Measurements from ENCODE around the gene ARPP19.
A peak's percentile ranks its signal among the peaks of the same experiment; 100 is the strongest.
"Not testable (repeated sequence)": the region's sequence is repeated elsewhere in the genome, so short reads cannot be mapped to it uniquely, and the experiment has no call there.

ARPP19 gene, protein sequence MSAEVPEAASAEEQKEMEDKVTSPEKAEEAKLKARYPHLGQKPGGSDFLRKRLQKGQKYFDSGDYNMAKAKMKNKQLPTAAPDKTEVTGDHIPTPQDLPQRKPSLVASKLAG

GRCh38 chr15:52568601-52569585 lies at the start of gene ARPP19:
ARPP19 (minus strand) TSS chr15:52569030; CDS start chr15:52568892, 138 bp downstream.
- peak; percentile 66 to 67 for DNase-seq

DNA sequence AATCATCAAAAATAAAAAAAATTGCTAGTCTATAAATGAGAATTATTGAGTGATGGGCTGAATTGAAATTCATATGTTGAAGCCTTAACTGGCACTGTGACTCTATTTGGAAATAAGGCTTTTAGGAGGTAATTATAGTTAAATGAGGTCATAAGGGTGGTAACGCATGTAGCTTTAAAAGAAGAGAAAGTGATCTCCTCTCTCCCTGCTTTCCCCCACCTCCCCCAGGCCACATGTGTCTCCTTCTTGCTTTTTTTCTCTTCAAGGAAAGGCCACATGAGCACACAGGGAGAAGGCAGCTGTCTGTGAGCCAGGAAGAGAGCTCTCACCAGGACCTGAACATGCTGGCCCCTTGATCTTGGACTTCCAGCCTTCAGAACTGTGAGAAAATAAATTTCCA lies 48.2 kb upstream of the ARPP19 start:
- no peak for DNase-seq

DNA sequence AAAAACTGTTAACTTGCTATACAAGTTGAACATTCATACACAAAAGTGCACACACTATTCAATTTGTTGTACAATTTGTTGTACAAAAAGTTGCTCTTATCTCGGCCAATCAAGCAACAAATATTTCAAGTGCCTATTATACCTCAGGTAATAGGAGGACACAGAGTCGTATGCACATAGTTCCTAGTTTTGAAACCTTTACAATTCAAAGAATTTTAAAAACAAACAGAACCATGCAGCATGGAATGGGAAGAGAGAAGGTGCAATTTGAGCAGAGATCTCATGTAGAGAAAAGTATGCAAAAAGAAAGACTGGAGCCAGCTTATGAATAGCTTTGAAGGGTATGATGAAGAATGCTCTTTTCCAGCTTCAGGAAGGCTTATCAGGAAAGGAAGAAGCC lies 46.5 kb upstream of the ARPP19 start:
- no peak for DNase-seq

DNA sequence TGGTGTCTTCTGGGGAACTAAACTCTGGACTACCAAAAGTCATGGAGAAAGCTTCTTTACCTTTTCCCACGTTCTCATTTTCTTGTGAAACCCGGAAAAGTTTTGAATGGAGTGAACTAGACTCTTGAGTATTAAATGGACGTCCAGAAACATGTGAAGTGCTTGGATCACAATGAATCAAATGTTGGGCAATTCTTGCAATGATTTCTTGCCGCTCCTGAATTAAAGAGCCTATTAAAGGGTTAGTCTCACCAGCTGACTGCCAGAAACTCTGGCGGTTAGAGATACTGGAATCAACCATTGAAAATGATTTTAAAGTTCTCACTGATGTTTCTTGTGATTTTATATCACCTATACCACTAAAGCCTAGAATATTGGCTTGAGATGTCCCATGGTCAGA lies 40.8 kb upstream of the ARPP19 start:
- DNase-seq = no peak

DNA sequence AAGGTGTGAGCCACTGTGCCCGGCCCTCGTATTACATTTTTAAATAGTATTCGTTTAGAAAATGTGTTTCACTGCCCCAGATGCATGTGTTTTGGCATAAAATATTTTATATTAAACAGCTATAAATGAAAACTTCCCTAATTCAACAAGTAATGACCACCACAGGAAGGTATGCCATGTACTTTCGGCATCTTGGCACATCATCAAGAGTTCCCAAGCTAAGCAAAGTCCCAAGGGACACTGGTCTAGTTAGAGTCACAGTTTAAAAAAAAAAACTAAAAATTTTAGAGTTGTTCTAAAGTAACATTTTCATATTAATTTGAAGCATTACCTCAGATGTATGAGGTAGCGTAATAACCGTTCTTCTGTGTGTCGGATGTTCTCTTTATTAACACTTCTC lies 15.6 kb upstream of the ARPP19 start:
- no peak for DNase-seq

GRCh38 chr15:52579852-52580251 lies 11.0 kb upstream of the ARPP19 start:
- DNase-seq = no peak

DNA sequence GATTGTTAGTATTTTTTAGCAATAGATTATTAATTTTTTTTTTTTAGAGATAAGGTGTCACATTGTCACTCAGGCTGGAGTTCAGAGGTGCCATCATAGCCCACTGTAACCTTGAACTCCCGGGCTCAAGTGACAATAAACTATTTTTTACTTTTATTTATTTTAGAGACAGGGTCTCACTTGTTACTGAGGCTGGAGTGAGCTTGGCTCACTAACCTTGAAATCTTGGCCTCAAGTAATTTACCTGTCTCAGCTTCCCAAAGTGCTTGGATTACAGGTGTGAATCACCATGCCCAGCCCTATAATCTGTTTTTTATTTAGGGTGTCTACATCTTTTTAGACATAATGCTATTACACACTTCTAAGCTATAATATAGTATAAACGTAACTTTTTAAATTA lies 7.9 kb upstream of the ARPP19 start:
- DNase-seq = no peak

DNA sequence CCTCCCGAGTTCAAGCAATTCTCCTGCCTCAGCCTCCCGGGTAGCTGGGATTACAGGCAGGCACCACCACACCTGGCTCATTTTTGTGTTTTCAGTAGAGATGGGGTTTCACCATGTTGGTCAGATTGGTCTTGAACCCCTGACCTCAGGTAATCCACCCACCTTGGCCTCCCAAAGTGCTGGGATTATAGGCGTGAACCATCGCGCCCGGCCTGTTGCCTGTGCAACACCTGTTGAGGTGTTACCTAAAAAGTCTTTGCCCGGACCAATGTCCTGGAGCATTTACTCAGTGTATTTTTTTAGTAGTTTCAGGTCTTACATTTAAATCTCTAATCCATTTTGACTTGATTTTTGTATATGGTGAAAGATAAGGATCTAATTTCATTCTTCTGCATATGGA lies 6.7 kb upstream of the ARPP19 start:
- not testable (repeated sequence) for DNase-seq

- no peak for DNase-seq
Measured at GRCh38 chr15:52575072-52575471, 6.2 kb upstream of the ARPP19 start.

DNA sequence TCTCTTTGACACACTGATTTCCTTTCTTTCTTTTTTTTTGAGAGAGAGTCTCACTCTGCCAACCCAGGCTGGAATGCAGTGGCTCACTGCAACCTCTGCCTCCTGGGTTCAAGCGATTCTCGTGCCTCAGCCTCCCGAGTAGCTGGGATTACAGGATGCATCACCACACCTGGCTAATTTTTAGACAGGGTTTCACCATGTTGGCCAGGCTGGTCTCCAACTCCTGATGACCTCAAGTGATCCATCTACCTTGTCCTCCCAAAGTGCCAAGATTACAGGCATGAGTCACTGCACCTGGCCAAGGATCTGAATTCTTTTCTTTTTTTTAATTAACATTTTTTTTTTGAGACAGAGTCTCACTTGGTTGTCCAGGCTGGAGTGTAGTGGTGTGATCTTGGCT lies 5.8 kb upstream of the ARPP19 start:
- DNase-seq = not testable (repeated sequence)

DNA sequence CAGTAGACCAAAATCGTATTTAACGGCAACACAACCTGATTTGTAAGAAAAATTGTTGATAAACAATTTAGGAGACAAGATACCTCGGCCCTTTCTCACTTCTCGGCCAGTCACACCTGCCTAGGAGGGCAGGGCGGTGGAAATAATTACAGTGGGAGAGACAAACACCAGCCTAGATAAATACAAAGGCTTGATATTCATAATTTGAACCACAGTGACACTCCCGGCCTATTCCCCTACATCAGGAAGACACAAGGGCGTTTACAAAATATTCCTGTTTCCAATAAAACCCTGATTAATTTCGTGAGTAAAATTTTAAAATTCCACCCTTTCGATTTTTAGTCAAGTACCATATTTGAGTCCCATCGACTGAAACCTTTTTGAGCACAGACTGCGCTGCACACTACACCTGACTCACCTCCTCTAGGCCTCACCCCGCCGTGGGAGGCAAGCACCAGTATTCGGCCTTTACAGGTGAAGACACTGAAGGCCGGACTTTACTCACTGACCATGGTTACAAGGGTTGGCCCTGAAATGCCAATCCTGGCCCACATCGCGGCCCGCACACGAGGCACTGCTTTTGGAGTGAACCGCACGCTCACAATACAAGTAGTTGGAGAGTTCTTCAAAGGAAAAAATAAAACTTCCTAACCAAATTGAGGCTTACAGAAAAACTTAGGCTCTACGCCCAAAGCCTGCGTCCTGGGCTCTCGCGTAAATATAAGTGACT lies 794 bp downstream of the ARPP19 start:
- DNase-seq = peak; percentile 41 to 48

DNA sequence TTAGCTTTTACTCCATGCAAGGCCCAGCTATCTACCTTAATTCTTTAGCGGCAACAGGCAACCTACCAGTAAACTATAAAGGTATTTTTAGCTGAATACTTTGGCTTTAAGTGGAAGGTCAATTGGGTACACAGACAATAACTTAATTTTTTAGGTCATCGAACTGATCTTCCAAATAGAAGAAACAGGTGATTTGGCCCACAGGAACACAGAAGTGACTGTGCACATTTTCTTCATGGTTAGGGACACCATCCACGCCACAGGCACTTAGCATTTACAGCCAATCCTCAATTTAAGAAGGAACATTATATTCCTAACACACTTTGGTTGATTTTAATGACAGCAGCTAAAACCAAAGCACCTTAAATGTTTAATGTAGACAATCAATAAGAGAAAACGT lies 1.9 kb downstream of the ARPP19 start:
- no peak for DNase-seq

GRCh38 chr15:52565417-52566358 lies 3.1 kb downstream of the ARPP19 start:
- not testable (repeated sequence) for DNase-seq

DNA sequence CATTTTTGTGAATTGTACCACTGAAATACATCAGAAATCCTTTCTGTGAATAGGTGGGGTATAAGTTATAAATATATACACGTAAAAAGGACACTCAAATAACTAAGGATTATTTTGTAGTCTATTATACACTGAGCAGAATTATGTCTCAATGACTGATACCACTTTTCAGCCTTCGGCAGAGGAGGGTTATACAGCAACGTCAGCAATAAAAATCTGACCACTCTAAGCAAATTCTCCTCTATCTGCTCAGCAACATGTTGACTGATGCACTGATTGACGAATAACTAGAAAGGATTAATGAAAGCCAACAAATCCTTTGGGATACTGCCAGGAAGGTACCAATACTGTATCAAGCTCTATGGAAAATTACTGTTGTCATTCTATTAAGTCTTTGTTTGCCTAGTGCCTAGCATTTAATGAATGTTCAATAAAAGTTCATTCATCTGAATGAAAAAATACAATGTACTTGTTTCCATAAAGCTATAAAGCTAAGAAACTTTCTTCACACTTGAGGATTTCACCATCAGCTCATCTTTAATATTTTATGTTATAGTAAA lies 5.2 kb downstream of the ARPP19 start:
- no peak for DNase-seq

DNA sequence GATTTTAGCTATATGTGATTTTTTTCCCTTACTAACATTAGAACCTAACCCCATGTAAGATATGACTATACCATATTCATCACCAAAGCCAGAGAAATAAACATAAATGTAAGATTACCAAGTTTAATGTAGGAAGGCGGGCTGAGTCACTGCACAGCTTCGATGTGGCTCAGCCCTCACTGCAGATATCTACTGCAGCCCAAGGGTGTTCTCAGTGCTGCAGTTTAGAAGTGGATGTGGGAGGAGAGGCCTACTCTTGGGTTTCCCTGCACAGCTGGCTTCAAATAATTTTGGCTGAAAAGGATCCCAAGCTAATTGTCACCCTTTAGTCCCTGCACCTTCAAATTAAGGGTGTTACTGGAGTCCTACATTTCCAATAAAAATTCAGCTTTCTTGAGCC lies 9.3 kb downstream of the ARPP19 start:
- DNase-seq = peak in 1 of 2 experiments; percentile 13

- DNase-seq = no peak
Measured at GRCh38 chr15:52559022-52559421, 9.8 kb downstream of the ARPP19 start.

GRCh38 chr15:52558196-52558595 lies 10.6 kb downstream of the ARPP19 start:
- peak; percentile 4 to 39 for DNase-seq

GRCh38 chr15:52557274-52557641 lies 11.6 kb downstream of the ARPP19 start:
- DNase-seq = no peak

DNA sequence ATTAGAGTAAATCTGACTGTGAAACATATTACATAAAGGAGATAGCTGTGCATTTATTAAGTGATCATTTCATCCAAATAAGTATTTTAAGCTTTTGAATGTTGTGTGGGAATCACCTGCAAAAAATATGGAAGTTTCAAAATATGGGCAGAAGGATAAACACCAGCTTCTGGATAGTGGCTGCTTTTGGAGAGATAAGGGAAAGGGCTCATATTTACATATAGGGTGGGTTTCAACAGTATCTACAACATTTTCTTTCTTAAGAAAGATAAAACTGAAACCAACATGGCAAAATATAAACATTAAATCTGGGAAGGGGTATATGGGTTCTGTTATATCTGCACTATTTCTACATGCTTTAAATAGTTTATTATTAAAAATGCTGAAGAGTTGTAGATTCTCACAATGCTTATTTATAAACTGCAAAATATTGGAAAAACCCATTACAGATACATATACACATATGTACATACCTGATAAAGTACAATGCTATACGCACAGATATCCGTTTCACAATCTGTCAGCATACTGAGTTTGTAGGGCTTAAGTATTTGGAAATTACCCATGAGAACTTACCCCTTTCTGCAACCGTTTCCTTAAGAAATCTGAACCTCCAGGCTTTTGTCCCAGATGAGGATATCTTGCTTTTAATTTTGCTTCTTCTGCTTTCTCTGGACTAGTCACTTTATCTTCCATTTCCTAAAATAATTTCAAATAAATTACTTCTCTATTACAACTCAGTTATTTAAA lies 12.1 kb downstream of the ARPP19 start:
- no peak for DNase-seq

DNA sequence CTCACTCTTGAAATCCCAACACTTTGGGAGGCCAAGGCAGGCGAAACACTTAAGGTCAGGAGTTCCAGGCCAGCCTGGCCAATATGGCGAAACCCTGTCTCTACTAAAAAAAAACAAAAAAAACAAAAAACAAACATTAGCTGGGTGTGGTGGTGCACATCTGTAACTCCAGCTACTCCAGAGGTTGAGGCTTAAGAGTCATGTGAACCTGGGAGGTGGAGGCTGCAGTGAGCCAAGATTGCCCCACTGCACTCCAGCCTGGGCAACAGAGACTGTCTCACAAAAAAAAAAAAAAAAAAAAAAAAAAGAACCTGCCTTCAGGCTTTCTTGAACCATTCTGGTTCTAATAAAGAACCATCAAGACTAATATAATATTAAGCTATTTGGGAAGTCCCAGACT lies 16.5 kb downstream of the ARPP19 start:
- no peak for DNase-seq

DNA sequence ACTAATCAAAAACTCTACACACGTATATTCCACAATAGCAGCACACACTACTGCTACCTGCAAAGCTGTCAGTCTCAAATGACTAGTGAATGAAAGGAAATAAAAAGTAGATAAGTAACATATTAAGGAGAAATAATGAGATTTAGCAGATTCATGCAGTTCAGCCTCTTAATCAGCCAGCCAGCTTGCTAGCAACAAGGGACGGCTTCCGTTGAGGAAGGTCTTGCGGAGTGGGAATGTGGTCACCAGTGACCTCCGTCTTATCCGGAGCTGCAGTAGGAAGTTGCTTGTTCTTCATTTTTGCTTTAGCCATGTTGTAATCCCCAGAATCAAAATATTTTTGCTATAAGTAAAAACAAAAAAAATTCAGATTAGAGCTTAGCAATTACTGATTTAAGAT lies 17.1 kb downstream of the ARPP19 start:
- no peak for DNase-seq

Measured in activated CD4-positive, alpha-beta T cell treated with anti-CD3 and anti-CD28 coated beads, Interleukin-2, amount 50 U/mL, for 4 hours (primary cell).